Measurements from ENCODE around the gene SUPT5H. TPM values are rescaled to one million over a fixed set of nuclear protein-coding genes. Genes with fewer than 3 reads are reported as not detected.

SUPT5H gene
- total RNA-seq, 1 experiment from 2014 or later = 59.9 TPM

DNA sequence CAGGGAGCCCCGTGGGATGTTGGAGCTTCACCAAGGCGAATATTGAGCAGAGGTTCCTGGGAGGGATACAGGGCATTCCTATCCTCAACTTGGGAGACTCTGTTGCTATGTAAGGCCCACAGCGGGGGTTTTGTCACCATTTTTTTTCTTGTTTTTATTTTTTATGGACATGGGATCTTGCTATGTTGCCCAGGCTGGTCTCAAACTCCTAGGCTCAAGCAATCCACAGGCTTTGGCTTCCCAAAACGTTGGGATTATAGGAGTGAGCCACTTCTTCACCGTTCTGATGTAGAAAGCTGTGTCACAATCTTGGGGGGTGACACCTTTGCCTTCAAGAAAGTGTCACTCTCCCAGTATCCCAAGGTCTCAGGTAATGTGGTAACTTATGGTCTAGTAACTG, 56.0 kb downstream of the SUPT5H start:
- Histone ChIP-seq H3F3A (ENCODE audit: low read length, unreplicated experiment) (no peaks in the 10 kb centered on the region), H3K9me3 (ENCODE audit: low read length) (no peaks in the 10 kb centered on the region), H3K9ac (ENCODE audit: low read length) (no peak overlapping the region), H3K4me2 (ENCODE audit: low read length) (no peak overlapping the region), H2AFZ (ENCODE audit: low read length) (no peak overlapping the region), H3K27ac (ENCODE audit: low read length) (no peak overlapping the region), H3K79me2 (ENCODE audit: low read length) (no peaks in the 10 kb centered on the region), H3K27me3 (ENCODE audit: low read length) (no peaks in the 10 kb centered on the region), H3K4me1 (ENCODE audit: insufficient read depth, low read length) (peaks cover 7% of the 10 kb centered on the region), H3K36me3 (ENCODE audit: low read depth, low read length) (no peaks in the 10 kb centered on the region), H4K20me1 (ENCODE audit: low read length) (no peaks in the 10 kb centered on the region), H3K9me2 (replicated peaks; ENCODE audit: low read length) (no peaks in the 10 kb centered on the region), H3K4me3 (ENCODE audit: low read length) (no peak overlapping the region)
- ChIA-PET CTCF (no interaction called here), POLR2A (ENCODE audit: unreplicated experiment) (no interaction called here)
- intact Hi-C loops (cut with micrococcal nuclease) = no loop called here
- no TSS peak for BruUV-seq (replicated peaks)
- no peak for ATAC-seq
- no peak for DNase-seq
- no peak for TF ChIP-seq EZH2 (IDR thresholded peaks at IDR 0.05; ENCODE audit: low read length, unreplicated experiment)
- TF ChIP-seq, protein P1, sequence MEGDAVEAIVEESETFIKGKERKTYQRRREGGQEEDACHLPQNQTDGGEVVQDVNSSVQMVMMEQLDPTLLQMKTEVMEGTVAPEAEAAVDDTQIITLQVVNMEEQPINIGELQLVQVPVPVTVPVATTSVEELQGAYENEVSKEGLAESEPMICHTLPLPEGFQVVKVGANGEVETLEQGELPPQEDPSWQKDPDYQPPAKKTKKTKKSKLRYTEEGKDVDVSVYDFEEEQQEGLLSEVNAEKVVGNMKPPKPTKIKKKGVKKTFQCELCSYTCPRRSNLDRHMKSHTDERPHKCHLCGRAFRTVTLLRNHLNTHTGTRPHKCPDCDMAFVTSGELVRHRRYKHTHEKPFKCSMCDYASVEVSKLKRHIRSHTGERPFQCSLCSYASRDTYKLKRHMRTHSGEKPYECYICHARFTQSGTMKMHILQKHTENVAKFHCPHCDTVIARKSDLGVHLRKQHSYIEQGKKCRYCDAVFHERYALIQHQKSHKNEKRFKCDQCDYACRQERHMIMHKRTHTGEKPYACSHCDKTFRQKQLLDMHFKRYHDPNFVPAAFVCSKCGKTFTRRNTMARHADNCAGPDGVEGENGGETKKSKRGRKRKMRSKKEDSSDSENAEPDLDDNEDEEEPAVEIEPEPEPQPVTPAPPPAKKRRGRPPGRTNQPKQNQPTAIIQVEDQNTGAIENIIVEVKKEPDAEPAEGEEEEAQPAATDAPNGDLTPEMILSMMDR (conservative IDR thresholded peaks at IDR 0.05; ENCODE audit: low read depth, low read length) = no peak
- no peak for TF ChIP-seq EZH2phosphoT487 (IDR thresholded peaks at IDR 0.05; ENCODE audit: borderline replicate concordance, low read length)

DNA sequence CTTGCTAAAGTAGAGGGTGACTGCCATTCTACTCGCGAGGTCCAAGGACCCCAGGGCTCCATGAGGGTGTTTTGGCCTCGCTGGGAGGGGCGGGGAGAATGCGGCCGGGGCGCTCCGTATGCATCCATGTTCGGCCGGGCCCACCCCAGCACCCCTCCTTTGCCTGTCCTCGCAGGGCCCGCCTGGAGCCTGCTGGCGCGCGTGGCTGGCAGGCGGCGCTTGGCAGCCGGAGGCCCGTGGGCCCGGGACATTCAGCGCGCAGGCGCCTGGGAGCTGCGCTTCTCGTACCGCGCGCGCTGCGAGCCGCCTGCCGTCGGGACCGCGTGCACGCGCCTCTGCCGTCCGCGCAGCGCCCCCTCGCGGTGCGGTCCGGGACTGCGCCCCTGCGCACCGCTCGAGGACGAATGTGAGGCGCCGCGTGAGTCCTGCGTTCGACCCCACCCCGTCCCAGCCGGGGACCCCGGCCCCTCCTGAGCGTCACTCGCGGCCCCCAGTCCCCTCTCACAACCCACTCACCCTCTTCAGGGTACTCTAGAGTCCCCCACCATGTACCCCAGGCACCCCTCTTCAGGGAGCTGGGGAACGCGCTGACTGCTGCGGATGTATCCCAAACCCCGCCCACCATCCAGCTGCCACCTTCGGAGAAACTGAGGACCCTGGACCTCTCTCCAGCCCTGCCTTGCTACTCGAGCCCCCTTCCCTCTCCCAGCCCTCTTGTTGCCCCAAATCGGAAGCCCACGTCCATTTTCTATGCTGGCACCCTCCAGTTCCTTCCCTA, 57.4 kb downstream of the SUPT5H start:
- Histone ChIP-seq H3K4me3 (ENCODE audit: low read length) (no peak overlapping the region), H3K79me2 (ENCODE audit: low read length) (0 out of 2 replicates have a peak, but pooled peaks cover 4% of the 10 kb centered on the region), H3K27me3 (ENCODE audit: low read length) (no peaks in the 10 kb centered on the region), H3F3A (ENCODE audit: low read length, unreplicated experiment) (no peaks in the 10 kb centered on the region), H3K9me3 (ENCODE audit: low read length) (no peaks in the 10 kb centered on the region), H3K9ac (ENCODE audit: low read length) (no peak overlapping the region), H3K4me2 (ENCODE audit: low read length) (no peak overlapping the region), H3K9me2 (replicated peaks; ENCODE audit: low read length) (no peaks in the 10 kb centered on the region), H4K20me1 (ENCODE audit: low read length) (no peaks in the 10 kb centered on the region), H3K27ac (ENCODE audit: low read length) (no peak overlapping the region), H3K4me1 (ENCODE audit: insufficient read depth, low read length) (peaks cover 11% of the 10 kb centered on the region), H2AFZ (ENCODE audit: low read length) (no peak overlapping the region), H3K36me3 (ENCODE audit: low read depth, low read length) (no peaks in the 10 kb centered on the region)
- intact Hi-C loops (cut with micrococcal nuclease) = no loop called here
- ChIA-PET CTCF (interaction anchor here (0.5 kb wide), 1 partner anchor 26 kb away, joined by 4 read pairs; no protein-coding TSS in a partner anchor), POLR2A (ENCODE audit: unreplicated experiment) (no interaction called here)
- ATAC-seq (no peak), DNase-seq (no peak)
- no TSS peak for BruUV-seq (replicated peaks)
- TF ChIP-seq, protein P1 (conservative IDR thresholded peaks at IDR 0.05; ENCODE audit: low read depth, low read length) = peak; percentile 50
- TF ChIP-seq EZH2 (IDR thresholded peaks at IDR 0.05; ENCODE audit: low read length, unreplicated experiment) = no peak

DNA sequence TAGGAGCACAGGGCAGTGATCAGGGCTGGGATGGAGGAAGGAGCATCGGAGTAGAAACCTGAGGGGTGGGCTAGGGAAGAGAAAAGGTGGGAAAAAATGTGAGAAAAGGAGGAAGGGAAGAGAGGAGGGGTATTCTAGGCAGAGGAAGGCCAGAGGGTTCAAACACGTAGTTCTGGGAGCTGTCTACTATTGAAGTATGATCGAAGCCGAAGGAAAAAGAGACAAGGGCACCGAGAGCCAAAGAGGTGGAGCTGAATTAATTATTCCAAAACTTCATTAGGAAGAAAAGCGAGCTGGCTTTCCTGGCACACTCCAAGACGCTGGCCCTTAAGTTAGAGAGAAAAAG, 61.2 kb downstream of the SUPT5H start:
- Histone ChIP-seq H3K36me3 (ENCODE audit: low read depth, low read length) (no peaks in the 10 kb centered on the region), H3K27ac (ENCODE audit: low read length) (no peak overlapping the region), H3K4me1 (ENCODE audit: insufficient read depth, low read length) (peaks cover 9% of the 10 kb centered on the region; the same call in 1 of the 2 replicates), H3K9me3 (ENCODE audit: low read length) (no peaks in the 10 kb centered on the region), H3K9me2 (replicated peaks; ENCODE audit: low read length) (no peaks in the 10 kb centered on the region), H3F3A (ENCODE audit: low read length, unreplicated experiment) (no peaks in the 10 kb centered on the region), H3K27me3 (ENCODE audit: low read length) (no peaks in the 10 kb centered on the region), H4K20me1 (ENCODE audit: low read length) (no peaks in the 10 kb centered on the region), H2AFZ (ENCODE audit: low read length) (peak overlapping the region; percentile 63), H3K4me3 (ENCODE audit: low read length) (peak overlapping the region; percentile 80; the same call in 1 of the 2 replicates), H3K9ac (ENCODE audit: low read length) (no peak overlapping the region), H3K4me2 (ENCODE audit: low read length) (peak overlapping the region; percentile 90), H3K79me2 (ENCODE audit: low read length) (0 out of 2 replicates have a peak, but pooled peaks cover 6% of the 10 kb centered on the region)
- DNase-seq (no peak), ATAC-seq (no peak)
- TF ChIP-seq, protein P1 (conservative IDR thresholded peaks at IDR 0.05; ENCODE audit: low read depth, low read length) = no peak
- TF ChIP-seq EZH2 (IDR thresholded peaks at IDR 0.05; ENCODE audit: low read length, unreplicated experiment) = no peak
- TF ChIP-seq EZH2phosphoT487 (IDR thresholded peaks at IDR 0.05; ENCODE audit: borderline replicate concordance, low read length) = no peak
- BruUV-seq (replicated peaks) = no TSS peak
- intact Hi-C loops (cut with micrococcal nuclease) = no loop called here
- POLR2A ChIA-PET (ENCODE audit: unreplicated experiment) = interaction anchor here (0.6 kb wide), 1 partner anchor 100 kb away, joined by 3 read pairs; the partner anchor contains the start of gene ZFP36
- CTCF ChIA-PET = interaction anchor here (0.8 kb wide), 1 partner anchor 30 kb away, joined by 3 read pairs; no protein-coding TSS in a partner anchor
